HCT116 (cell line): ENCODE data around the gene BEST4. TPM values are rescaled to one million over a fixed set of nuclear protein-coding genes. Genes with fewer than 3 reads are reported as not detected.

ENCODE experiments used
- ATAC-seq: fragments of 200-7000 bp; cut with Tn5 transposase; 2 replicates; pipeline ENCODE4 v1.9.1; 2020; ENCODE audit warnings: mild to moderate bottlenecking, moderate library complexity
- BruUV-seq: library from RNA; stranded (reverse); fragments of 400-500 nt; replicated peaks from 2 replicates; lab custom pipeline; 2021; lab: Mats Ljungman, UMichigan
- CTCF ChIA-PET: fragments of 300-600 bp; sonication (Branson Sonifier 250); formaldehyde crosslinking; loops from one replicate; lab custom pipeline; 2021; ENCODE audit warnings: antibody characterized with exemption; lab: Charles Lee
- POLR2A ChIA-PET: fragments of 300-600, 350-600 bp; sonication (Branson Sonifier 250); formaldehyde crosslinking; loops from one replicate; lab custom pipeline; 2021; ENCODE audit warnings: antibody characterized with exemption; lab: Charles Lee
- RAD21 ChIA-PET, 2 experiments: fragments of 300-600 bp; sonication (Branson Sonifier 250); formaldehyde crosslinking; loops; one replicate each; lab custom pipeline; 2023; ENCODE audit warnings: low total read pairs in 2 of 2; ENCODE audit not compliant: uncharacterized antibody in 2 of 2, unreplicated experiment in 2 of 2, low non-redundant PET in 1 of 2; lab: Charles Lee
- DNase-seq: peaks from one replicate; pipeline ENCODE4 v3.0.0-alpha.2; 2010; ENCODE audit warnings: low read depth, low spot score
- H2AFZ ChIP-seq: fragments of 200-600 bp; shearing (Covaris generic), sonication (generic); 2 replicates; pipeline ENCODE4 v1.6.1; 2017; ENCODE audit warnings: low read depth, mixed run types, mixed read lengths, antibody characterized with exemption, low read length; ENCODE audit not compliant: poor library complexity, severe bottlenecking
- H3K27ac ChIP-seq: 2 replicates; pipeline ENCODE4 v1.5.1; 2012; ENCODE audit warnings: low read depth, low read length
- H3K27me3 ChIP-seq: fragments of 200-600 bp; sonication (generic); 2 replicates; pipeline ENCODE4 v1.6.1; 2016; ENCODE audit warnings: mixed run types, low read length, mixed read lengths; ENCODE audit not compliant: insufficient read depth
- H3K36me3 ChIP-seq, 2 experiments: fragments of 200-500 bp in 1 of 2; fragments of 200-600 bp in 1 of 2; sonication (Bioruptor generic) in 1 of 2; sonication (generic) in 1 of 2; 2 replicates each; pipeline versions ENCODE4 v1.5.1 to v1.6.1; 2014 to 2016; ENCODE audit warnings: low read length in 2 of 2, inconsistent platforms in 1 of 2, mixed read lengths in 1 of 2, mixed run types in 1 of 2; ENCODE audit not compliant: insufficient read depth in 2 of 2, control insufficient read depth in 1 of 2
- H3K4me1 ChIP-seq, 2 experiments: fragments of 200-600 bp in 1 of 2; sonication (generic) in 1 of 2; 2 replicates each; pipeline versions ENCODE4 v1.5.1 to v1.6.1; 2012 to 2017; ENCODE audit warnings: low read length in 2 of 2, inconsistent platforms in 1 of 2, mild to moderate bottlenecking in 1 of 2, mixed read lengths in 1 of 2, mixed run types in 1 of 2, moderate library complexity in 1 of 2; ENCODE audit not compliant: insufficient read depth in 2 of 2, control insufficient read depth in 1 of 2
- H3K4me2 ChIP-seq: fragments of 200-600 bp; sonication (generic); 2 replicates; pipeline ENCODE4 v1.6.1; 2017; ENCODE audit warnings: mixed run types, low read length, mixed read lengths
- H3K4me3 ChIP-seq, 2 experiments: fragments of 200-600 bp in 1 of 2; sonication (generic) in 1 of 2; replicated peaks in 1 of 2; 2 replicates each; pipeline ENCODE4 v1.5.1; 2011 to 2016; ENCODE audit warnings: low read length in 2 of 2, control low read depth in 1 of 2, low read depth in 1 of 2, mild to moderate bottlenecking in 1 of 2, mixed read lengths in 1 of 2, mixed run types in 1 of 2
- H3K79me2 ChIP-seq: fragments of 200-600 bp; sonication (generic); 2 replicates; pipeline ENCODE4 v1.6.1; 2017; ENCODE audit warnings: mild to moderate bottlenecking, mixed run types, low read length, moderate library complexity, mixed read lengths; ENCODE audit not compliant: insufficient read depth
- H3K9ac ChIP-seq: fragments of 200-600 bp; sonication (generic); 2 replicates; pipeline ENCODE4 v1.6.1; 2016; ENCODE audit warnings: low read length, mixed read lengths
- H3K9me2 ChIP-seq: fragments of 200-600 bp; sonication (generic), shearing (Covaris generic); 2 replicates; pipeline ENCODE4 v1.6.1; 2017; ENCODE audit warnings: mixed run types, mild to moderate bottlenecking, moderate library complexity; ENCODE audit not compliant: insufficient read depth
- H3K9me3 ChIP-seq, 2 experiments: fragments of 200-500 bp in 1 of 2; fragments of 200-600 bp in 1 of 2; sonication (Bioruptor generic) in 1 of 2; sonication (generic) in 1 of 2; 2 replicates each; pipeline ENCODE4 v1.6.1; 2014 to 2017; ENCODE audit warnings: low read length in 2 of 2, mixed read lengths in 2 of 2, inconsistent platforms in 1 of 2, low read depth in 1 of 2, mild to moderate bottlenecking in 1 of 2, mixed run types in 1 of 2, moderate library complexity in 1 of 2; ENCODE audit not compliant: control insufficient read depth in 1 of 2, insufficient read depth in 1 of 2
- H4K20me1 ChIP-seq: fragments of 200-600 bp; sonication (generic), shearing (Covaris generic); 2 replicates; pipeline ENCODE4 v1.6.1; 2017; ENCODE audit warnings: mixed run types, mild to moderate bottlenecking, moderate library complexity; ENCODE audit not compliant: insufficient read depth
- EGR1 ChIP-seq: IDR thresholded peaks from 2 replicates; pipeline ENCODE4 v1.6.1; 2012; ENCODE audit warnings: low read depth
- EZH2 ChIP-seq: fragments of 200-600 bp; sonication (generic); IDR thresholded peaks from 2 replicates; pipeline ENCODE4 v1.6.1; 2017; ENCODE audit warnings: antibody characterized with exemption, mixed run types
- RAD21 ChIP-seq: IDR thresholded peaks from 2 replicates; pipeline ENCODE4 v1.6.1; 2012; ENCODE audit warnings: low read depth, mild to moderate bottlenecking
- SIN3A ChIP-seq: IDR thresholded peaks from 2 replicates; pipeline ENCODE4 v1.6.1; 2012; ENCODE audit warnings: low read depth
- SRF ChIP-seq: IDR thresholded peaks from 2 replicates; pipeline ENCODE4 v1.6.1; 2012; ENCODE audit warnings: low read depth
- TCF7L2 ChIP-seq: IDR thresholded peaks from 2 replicates; pipeline ENCODE4 v1.7.0; 2011; ENCODE audit warnings: borderline replicate concordance, inconsistent platforms; ENCODE audit not compliant: insufficient read depth, insufficient read length; ENCODE audit errors: extremely low read depth
- YY1 ChIP-seq: IDR thresholded peaks from 2 replicates; pipeline ENCODE4 v1.6.1; 2011; ENCODE audit warnings: low read length, low read depth, moderate library complexity, mild to moderate bottlenecking; ENCODE audit not compliant: insufficient replicate concordance; ENCODE audit errors: extremely low read depth
- ZNF274 ChIP-seq: fragments of 200-500 bp; sonication (Bioruptor generic); IDR thresholded peaks from 2 replicates; pipeline ENCODE4 v1.6.1; 2014; ENCODE audit warnings: mild to moderate bottlenecking, low read depth, low read length, inconsistent platforms
- intact Hi-C: fragments of 100-400 bp; cut with micrococcal nuclease; formaldehyde crosslinking; loops from 2 replicates; pipeline ENCODE4 v1.10.0; 2022
- total RNA-seq: library from RNA; stranded (reverse); gene quantifications from one replicate; pipeline ENCODE4 v1.2.1, GENCODE V29; 2021; ENCODE audit not compliant: unreplicated experiment
- TF ChIP-seq, protein P1 (sequence below): IDR thresholded peaks from 2 replicates; pipeline ENCODE4 v1.6.1; 2012

The BEST4 gene
- total RNA-seq, 1 experiment from 2014 or later, result 0.52 TPM

DNA sequence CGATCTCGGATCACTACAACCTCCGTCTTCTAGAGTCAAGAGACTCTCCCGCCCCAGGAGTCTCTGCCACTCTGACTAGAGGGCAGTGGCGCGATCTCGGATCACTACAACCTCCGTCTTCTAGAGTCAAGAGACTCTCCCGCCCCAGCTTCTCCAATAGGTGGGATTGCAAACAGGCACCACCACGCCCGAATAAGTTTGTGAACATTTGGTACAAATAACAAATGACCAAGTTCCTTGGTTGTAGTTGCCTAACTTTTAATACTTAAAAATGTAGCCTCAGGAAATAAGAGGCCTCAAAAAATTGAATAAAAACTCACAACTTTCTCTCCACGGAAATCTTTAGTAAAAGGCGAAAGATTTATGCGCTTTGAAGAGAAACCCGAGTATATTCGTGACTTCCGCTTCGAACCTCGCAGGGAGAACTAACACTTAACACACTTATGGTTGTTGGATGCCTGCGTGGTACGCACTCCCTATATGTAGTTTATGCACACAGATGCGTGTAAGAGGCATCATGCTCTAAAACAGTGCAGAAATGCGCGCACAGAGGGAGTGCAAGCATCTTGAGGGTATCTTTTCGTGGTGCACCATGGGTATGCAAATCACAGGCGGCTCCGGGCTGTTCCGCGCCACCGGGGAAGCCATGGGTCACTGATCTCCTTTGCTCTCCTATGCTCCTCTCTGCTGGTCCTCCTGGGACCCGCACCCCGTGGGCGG lies 31.8 kb upstream of the BEST4 start (continued):
- peak; percentile 70 for TF ChIP-seq EGR1
- TF ChIP-seq RAD21, result peak; percentile 52
- TF ChIP-seq EZH2, result no peak
- TF ChIP-seq SIN3A, result peak; percentile 100
- TF ChIP-seq TCF7L2, result no peak

DNA sequence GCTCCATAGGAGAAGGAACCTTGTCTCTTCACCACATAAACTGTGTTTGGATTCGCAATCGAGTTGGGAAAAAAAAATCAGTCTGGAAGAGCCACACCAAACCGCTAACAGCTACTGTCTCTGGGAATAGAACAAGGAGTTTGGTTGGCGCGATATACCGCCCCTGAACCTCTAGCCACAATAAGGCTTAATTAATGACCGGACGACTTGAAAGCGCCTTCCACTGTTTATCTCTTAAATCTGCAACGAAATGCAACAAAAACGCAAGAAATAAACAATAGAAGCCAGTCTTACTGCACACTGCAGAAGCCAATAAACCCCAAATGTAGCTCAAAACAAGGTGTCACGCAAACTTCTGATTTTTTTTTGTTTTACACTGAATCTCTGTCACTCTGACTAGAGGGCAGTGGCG lies 31.2 kb upstream of the BEST4 start:
- TF ChIP-seq YY1 (no peak), RAD21 (no peak), TCF7L2 (no peak), SRF (no peak), ZNF274 (no peak)
- TF ChIP-seq, protein P1, sequence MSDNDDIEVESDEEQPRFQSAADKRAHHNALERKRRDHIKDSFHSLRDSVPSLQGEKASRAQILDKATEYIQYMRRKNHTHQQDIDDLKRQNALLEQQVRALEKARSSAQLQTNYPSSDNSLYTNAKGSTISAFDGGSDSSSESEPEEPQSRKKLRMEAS, result no peak
- ChIA-PET POLR2A (interaction anchor here (0.6 to 9.1 kb wide), 32 partner anchors 11 to 2000 kb away, joined by 3 to 200 read pairs (median 5); partner anchors contain the start of genes ARMH1, BEST4, BTBD19 and DYNLT4), RAD21 (interaction anchor here (1.1 to 1.2 kb wide), 2 partner anchors 26 to 88 kb away, joined by 3 to 4 read pairs; no protein-coding TSS in a partner anchor), CTCF (interaction anchor here (1.0 to 1.8 kb wide), 5 partner anchors 11 to 90 kb away, joined by 3 to 8 read pairs (median 4); partner anchors contain the start of genes PLK3 and RNU5D-1)
- Histone ChIP-seq H3K4me3 (peak overlapping the region; percentile 8 to 29; a peak in 3 of 4 replicates), H3K4me1 (peaks cover 11 to 39% of the 10 kb centered on the region in 2 experiments), H3K27me3 (no peaks in the 10 kb centered on the region), H3K27ac (peak overlapping the region; percentile 83), H4K20me1 (no peaks in the 10 kb centered on the region), H3K36me3 (no peaks in the 10 kb centered on the region), H3K9me3 (no peaks in the 10 kb centered on the region), H3K9ac (peak overlapping the region; percentile 62), H3K9me2 (no peaks in the 10 kb centered on the region), H2AFZ (no peak overlapping the region), H3K4me2 (peak overlapping the region; percentile 83), H3K79me2 (no peaks in the 10 kb centered on the region)
- no TSS peak for BruUV-seq
- ATAC-seq (peak; percentile 25), DNase-seq (no peak)
- intact Hi-C loops, result no loop called here
